HG03571 (cell line): Measurements from ENCODE around the gene HABP2.

Experiments
- ATAC-seq: cut with Tn5 transposase; IDR thresholded peaks from one replicate; pipeline ENCODE4 v1.9.1; 2021; ENCODE audit not compliant: unreplicated experiment

Gene HABP2

GRCh38 chr10:113600569-113600968, 47.7 kb downstream of the HABP2 start:
- no peak for ATAC-seq

- no peak for ATAC-seq
Measured at GRCh38 chr10:113603057-113603777, 50.4 kb downstream of the HABP2 start.

- no peak for ATAC-seq
Measured at GRCh38 chr10:113604572-113604971, 51.7 kb downstream of the HABP2 start.

GRCh38 chr10:113605268-113605978, 52.6 kb downstream of the HABP2 start:
- ATAC-seq: no peak

GRCh38 chr10:113609704-113610108, 56.9 kb downstream of the HABP2 start:
- ATAC-seq: no peak

- ATAC-seq: no peak
Measured at GRCh38 chr10:113610631-113611601, 58.1 kb downstream of the HABP2 start.

- no peak for ATAC-seq
Measured at GRCh38 chr10:113612154-113612553, 59.3 kb downstream of the HABP2 start.

- ATAC-seq: no peak
Measured at GRCh38 chr10:113613427-113613826, 60.6 kb downstream of the HABP2 start.

- no peak for ATAC-seq
Measured at GRCh38 chr10:113613977-113614690, 61.3 kb downstream of the HABP2 start.

- no peak for ATAC-seq
Measured at GRCh38 chr10:113616244-113617074, 63.6 kb downstream of the HABP2 start.

GRCh38 chr10:113617086-113617485, 64.2 kb downstream of the HABP2 start:
- no peak for ATAC-seq

- ATAC-seq: no peak
Measured at GRCh38 chr10:113618338-113618737, 65.5 kb downstream of the HABP2 start.

GRCh38 chr10:113619401-113619800, 66.5 kb downstream of the HABP2 start:
- ATAC-seq: no peak

GRCh38 chr10:113620511-113620910, 67.7 kb downstream of the HABP2 start:
- ATAC-seq: no peak

GRCh38 chr10:113620936-113621335, 68.1 kb downstream of the HABP2 start:
- no peak for ATAC-seq

- ATAC-seq: no peak
Measured at GRCh38 chr10:113621799-113622198, 68.9 kb downstream of the HABP2 start.

GRCh38 chr10:113622831-113623230, 70.0 kb downstream of the HABP2 start:
- ATAC-seq: no peak

- no peak for ATAC-seq
Measured at GRCh38 chr10:113625461-113626186, 72.8 kb downstream of the HABP2 start.

GRCh38 chr10:113626809-113627355, 74.0 kb downstream of the HABP2 start:
- ATAC-seq: no peak
